Measurements from ENCODE around the gene QRICH2.
"Not testable (repeated sequence)": the region's sequence is repeated elsewhere in the genome, so short reads cannot be mapped to it uniquely, and the experiment has no call there.

QRICH2 gene

DNA sequence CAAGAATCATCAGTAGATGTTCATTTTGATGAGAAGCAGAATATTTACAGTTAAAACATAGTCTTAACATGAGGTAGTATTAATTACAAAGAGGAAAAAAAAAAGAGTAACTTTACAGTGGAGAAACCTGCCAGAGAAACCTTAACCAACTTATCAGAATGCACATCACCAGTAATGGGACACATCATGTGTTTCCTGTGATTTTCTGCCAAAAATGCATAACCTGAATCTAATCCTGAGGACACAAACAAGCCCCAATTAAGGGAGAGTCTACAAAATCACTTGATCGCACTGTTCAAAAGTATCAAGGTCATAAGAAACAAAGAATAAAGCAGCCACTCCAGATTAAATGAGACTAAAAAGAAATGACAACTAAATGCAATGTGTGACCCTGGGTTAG lies 18.2 kb upstream of the QRICH2 start:
- no peak for DNase-seq (ENCODE audit: low read depth in 2 of 2)

DNA sequence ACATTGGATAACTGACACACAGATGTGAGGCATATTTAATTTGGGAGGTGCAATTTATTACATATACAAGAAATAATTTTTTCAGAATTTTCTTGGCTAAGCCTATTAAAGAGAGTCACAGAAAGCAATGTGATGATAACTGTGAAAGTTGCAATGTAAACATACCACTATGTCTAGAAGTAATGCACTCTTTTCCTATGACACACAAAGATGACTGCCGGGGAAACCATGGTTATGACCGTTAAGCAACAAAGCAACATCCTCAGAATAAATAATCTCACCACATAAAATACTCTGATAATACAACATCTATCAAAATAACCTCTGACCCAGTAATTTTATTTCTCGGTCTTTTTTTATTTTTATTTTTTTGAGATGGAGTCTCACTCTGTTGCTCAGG lies 10.5 kb upstream of the QRICH2 start:
- DNase-seq (ENCODE audit: low read depth in 2 of 2): no peak

DNA sequence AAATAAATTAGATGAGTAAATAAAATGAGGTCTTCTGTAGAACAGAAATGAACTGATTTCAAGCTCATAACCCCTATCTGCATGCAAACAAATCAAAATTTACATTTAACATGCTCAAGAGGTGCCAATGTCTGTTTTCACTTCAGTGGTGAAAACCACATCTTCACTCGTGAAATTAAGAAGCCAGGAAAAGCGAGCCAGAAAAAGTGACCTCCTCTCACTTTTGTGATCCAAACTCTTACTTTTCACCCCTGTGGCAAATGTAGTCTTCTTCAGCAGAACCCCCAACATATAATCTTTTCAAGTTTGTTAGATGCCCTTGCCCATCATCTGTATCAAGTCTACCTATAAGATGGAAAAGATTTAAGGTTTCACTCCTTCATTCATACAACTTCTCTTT lies 9.5 kb upstream of the QRICH2 start:
- DNase-seq (ENCODE audit: low read depth in 2 of 2): no peak

DNA sequence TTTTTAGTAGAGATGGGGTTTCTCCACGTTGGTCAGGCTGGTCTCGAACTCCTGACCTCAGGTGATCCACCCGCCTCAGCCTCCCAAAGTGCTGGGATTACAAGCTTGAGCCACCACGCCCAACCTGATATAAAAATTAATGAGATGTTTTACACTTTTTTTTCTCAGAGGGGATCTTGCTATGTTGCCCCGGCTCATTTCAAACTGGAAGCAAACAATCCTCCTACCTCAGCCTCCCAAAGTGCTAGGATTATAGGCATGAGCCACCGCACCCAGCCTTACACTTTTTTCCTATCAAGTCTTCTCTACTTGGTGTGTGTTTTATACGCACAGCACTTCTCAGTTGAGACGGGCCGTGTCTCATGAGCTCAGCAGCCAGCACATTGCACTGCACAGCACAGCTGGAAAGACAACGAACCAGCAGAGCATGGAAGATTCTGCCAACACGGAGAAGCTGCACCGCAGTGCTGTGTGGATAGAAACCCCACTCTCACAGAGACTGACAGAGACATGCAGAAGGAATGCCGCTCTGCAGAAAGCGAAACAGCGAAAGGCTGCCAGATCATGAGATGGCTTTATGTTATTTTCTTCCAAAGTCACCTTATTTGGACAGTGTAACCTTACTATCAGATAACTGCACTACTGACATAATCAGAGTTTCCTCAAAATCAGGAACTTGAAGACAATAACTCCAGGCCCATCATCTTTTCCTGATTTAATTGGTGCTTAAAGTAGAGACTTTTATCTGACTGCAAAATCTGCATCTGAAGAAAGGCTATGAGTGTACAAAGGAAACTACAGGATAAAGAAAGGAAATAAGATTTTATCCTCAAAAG lies 6.5 kb upstream of the QRICH2 start:
- no peak for DNase-seq (ENCODE audit: low read depth in 2 of 2)

DNA sequence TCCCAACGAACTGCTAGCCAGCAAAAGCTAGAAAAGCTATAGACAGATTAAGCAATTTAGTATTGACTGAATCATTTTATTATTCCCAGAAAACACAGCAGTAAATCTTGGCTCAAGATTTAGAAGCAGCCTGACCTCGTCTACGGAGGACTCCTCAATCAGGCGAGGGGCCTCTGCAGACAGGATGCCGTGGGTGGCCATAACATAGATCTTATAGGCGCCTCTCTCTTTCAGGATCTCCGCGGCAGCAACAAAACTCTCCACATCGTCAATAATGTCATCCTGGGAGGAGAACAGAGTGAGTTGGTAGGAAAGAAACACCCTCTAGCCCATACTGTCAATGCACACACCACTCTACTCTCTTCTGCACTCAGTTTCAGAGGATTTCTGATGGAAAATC lies 4.7 kb upstream of the QRICH2 start:
- no peak for DNase-seq (ENCODE audit: low read depth in 2 of 2)

DNA sequence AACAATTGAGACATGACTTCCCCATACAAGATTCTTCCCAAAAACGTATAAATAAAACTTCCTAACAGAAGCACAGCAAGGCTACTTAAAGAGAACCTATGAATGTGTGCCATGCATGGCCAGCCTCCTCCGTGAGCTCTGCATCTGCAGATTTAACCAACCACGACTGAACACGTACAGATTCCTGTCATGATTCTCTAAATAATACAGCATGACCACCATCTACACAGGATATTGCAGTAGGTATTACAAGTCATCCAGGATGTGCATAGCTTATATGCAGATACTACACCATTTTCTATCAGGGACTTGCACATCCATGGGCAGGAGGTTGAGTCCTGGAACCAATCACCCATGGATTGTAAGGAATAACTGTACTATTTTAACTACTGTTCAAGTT lies 1.4 kb upstream of the QRICH2 start:
- no peak for DNase-seq (ENCODE audit: low read depth in 2 of 2)

DNA sequence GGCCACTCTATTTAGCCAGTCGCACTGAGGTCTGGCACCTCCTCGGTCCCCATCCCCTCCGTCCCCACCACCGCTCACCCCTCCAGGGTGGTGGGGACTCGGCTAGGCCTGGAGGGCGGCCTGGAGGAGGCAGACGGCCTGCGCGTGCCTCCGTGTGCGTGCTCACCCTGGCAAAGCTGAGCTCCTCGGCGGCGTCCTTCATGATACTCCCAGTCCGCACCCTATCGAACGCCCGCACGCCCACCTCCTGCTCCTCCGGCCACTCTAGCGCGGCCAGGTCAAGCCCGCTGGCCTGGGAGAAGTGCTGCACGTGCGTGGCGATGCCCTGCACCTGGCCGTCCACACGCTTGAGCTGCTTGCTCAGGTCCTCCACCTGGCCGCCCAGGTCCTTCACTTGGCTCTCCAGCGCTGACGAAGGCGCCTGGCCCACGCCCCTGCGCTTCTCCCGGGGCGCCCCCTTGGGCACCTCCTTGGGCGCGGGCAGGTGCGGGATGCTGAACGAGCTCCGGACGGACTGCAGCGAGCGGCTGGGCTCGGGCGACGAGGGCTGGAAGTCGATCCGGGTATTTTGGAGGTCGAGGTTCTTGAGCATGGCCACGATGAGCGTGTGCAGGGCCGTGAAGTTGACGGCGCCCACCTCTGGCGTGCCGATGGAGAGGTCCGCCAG lies 644 bp downstream of the QRICH2 start:
- no peak for DNase-seq (ENCODE audit: low read depth in 2 of 2)

DNA sequence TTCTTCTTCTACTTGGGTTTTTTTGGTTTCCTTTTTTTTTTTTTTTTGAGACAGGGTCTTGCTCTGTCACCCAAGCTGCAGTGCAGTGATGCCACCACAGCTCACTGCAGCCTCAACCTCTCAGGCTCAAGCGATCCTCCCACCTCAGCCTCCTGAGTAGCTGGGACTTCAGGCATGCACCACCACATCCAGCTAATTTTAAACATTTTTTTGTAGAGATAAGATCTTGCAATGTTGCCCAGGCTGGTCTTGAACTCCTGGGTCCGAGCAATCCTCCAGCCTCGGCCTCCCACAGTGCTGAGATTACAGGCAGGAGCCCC lies 3.0 kb downstream of the QRICH2 start:
- not testable (repeated sequence) for DNase-seq (ENCODE audit: low read depth in 2 of 2)

DNA sequence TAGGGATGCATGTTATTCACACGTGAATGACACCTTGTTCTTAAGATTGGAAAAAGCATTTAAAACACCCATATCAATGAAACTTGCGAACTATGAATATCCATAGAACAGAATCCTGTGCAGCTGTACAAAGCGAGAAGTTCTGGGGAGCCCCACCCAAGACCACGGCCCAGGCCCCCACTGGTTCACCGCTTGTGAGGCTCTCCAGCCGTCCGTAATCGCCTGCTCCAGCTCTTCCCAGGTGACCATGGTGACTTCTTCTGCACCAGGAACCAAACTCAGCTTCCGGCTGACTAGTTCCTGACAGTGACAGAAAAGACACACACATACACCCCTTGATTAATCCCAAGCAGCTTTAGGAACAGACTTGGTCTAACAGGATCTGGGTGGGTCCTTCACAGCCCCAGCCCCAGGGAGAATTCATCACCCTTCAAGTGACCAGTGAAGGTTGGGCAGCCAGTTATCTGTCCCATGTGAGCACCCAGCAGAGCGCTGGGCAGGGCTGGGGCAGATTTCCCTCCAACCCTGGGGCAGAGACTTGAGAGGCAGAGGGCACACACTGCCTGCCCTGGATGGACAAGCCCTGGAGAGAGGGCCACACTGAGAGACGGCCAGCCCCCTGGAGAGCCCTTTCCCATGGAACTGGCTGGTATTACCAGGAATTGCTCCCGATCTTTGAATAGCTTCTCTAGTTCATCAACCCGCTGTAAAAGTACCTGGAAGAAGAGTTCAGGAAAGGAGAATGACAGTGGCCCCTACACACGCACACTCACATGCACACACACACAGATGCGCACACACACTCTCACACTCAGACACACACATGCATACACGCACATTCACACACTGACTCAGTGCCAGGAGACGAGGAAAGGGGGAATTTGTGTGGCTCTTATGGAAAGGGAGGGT lies 3.6 kb downstream of the QRICH2 start:
- no peak for DNase-seq (ENCODE audit: low read depth in 2 of 2)

DNA sequence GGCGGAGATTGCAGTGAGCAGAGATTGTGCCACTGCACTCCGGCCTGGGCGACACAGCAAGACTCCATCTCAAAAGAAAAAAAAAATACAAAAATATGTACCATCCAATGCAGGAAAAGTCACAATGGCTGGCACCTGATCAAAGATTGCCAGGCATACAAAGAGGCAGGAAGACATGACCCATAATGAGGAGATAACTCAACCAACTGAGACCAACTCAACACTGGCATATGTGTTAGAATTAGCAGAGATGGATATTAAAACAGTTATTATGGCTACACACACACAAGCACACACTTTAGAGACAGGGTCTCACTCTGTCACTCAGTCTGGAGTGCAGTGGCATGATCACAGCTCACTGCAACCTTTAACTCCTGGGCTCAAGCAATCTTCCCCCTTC lies 10.6 kb downstream of the QRICH2 start:
- no peak for DNase-seq (ENCODE audit: low read depth in 2 of 2)

DNA sequence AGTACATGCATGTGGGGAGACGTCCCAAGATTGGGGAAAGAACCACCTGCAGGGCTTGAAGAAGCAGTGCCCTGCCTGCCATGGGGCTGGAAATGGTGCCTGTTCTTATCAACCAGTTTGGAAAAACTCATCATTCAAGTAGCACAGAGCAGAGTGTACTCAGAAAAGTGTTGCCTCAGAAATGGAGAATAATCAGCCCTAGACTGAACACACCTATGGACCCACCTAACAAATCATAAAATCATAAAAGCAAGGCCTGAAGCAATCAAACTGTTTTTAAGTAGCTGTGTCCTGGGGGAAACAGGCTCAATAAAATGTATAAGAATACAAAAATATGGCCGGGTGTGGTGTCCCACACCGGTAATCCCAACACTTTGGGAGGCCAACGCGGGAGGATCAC lies 11.2 kb downstream of the QRICH2 start:
- DNase-seq (ENCODE audit: low read depth in 2 of 2): no peak

DNA sequence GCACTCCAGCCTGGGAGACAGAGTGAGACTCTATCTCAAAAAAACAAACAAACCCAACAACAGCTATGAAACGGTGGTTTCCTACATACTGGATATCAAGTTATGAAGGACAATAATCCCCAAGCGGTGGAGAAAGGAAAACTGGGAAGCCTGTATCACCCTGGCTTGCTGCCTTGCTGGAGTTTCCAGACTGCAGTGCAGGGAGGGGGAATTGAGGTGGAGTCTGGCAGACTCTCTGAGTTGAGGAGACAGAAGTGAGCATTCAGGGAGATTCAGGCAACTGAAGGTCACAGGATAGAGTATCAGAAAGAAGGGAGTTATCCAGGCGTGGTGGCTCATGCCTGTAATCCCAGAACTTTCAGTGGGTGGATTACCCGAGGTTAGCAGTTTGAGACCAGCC lies 11.9 kb downstream of the QRICH2 start:
- DNase-seq (ENCODE audit: low read depth in 2 of 2): no peak

DNA sequence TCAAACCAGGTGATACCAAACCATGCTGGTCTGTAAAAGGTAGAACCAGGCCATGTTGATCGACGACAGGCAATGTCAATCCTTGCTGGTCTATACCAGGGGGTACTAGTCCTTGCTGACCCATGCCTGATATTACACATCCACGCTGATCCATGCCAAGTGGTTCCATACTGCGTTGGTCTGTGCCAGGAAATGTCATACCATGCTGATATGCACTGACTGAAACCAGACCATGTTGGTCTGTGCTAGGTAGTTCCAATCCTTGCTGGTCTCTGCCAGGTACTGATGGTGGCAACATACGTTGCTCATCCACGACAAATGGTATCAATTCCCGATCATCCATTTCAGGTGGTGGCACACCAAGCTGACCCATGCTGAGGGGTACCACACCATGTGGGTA lies 15.0 kb downstream of the QRICH2 start:
- DNase-seq (ENCODE audit: low read depth in 2 of 2): no peak

DNA sequence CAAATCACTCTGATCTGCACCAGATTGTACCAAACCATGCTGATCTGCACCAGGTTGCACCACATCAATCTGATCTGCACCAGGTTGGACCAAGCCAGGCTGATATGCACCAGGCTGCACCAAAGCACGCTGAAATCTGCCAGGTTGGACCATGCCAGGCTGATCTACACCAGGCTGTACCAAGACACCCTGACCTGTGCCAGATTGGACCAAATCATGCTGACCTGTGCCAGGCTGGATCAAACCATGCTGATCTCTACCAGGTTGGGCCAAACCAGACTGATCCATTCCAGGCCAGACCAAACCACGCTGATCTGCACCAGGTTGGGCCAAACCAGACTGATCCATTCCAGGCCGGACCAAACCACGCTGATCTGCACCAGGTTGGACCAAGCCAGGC lies 15.5 kb downstream of the QRICH2 start:
- DNase-seq (ENCODE audit: low read depth in 2 of 2): no peak

DNA sequence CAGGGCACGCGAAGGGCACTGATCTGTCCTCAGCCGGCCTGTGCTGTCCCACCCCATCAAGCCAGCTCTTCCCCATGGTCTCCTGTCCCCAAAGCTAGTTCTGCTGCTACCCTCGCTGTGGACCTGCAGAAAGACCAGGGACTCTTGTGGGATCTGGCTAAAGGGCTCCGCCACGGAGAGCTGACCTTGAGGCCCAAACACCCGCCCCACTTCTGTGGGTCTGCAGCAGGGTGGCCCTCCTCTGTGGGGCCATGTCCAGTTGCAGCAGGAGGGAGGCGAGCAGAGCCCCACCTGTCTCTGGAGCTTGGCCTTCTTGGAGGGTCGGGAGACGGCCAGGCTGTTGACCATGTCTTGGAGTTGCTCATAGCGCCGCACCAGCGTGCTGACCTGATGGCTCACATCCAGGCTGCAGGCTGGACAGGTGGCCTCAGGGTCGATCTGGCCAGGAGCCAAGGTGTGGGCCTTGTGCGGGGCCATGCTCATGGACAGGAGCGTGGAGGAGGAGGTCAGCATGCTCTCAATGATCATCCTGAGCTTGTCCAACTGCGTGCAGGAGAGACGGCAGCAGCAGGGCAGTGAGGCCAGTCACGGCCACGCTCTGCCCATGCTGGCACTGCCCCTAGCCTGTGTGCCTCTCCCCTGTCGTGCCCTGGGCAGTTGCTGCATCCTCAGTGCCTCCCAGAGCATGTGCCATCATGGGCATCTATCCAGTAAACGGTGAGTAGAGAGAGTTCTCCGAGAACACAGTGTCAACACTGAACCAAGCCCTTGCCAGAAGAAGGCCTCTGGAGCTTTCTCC lies 26.3 kb downstream of the QRICH2 start:
- DNase-seq (ENCODE audit: low read depth in 2 of 2): no peak

DNA sequence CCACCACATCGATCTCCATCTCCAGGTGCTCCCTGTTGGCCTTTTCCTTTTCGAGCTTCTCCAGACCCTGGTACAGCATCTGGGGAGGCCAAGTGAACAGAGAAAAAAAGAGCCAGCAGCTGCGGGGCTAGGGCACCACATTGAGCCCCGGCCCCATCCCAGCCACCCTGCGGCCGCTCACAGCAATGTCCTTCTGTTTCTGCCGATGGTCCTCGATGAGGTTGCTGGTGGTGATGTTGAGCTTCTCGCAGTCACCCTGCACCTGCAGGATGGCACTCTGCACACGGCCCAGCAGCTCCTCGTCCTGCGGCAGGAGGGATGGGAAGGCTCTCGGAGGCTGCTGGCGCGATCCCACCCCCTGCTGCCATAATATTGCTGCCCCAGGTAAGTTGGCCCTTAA lies 27.4 kb downstream of the QRICH2 start:
- DNase-seq (ENCODE audit: low read depth in 2 of 2): no peak

DNA sequence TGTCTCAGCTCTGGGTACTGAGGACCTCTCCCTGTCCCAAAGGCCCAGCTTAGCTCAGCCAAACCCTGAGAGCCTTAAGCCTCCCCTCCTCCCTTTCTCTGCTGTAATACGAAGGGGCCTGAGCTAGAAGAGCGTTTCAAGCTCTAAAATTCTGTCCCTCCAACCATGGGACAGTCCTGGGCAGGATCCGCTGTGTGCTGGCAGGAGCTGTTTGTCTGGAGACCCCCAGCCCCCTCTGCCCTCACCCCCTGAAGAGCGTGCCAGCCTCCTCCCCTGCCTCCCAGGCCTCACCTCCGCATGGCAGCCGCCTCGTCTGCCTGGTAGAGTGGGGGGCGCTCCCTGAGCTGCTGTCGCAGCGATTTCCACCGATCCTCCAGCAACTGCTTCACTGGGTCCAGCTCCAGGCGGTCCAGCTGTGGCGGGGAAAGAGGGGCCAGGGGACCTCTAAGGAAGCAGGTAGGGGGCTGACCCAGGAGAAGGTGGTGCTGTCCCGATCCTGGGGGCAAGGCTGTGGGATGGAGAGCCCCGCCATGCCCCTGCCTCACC lies 28.3 kb downstream of the QRICH2 start:
- DNase-seq (ENCODE audit: low read depth in 2 of 2): no peak

DNA sequence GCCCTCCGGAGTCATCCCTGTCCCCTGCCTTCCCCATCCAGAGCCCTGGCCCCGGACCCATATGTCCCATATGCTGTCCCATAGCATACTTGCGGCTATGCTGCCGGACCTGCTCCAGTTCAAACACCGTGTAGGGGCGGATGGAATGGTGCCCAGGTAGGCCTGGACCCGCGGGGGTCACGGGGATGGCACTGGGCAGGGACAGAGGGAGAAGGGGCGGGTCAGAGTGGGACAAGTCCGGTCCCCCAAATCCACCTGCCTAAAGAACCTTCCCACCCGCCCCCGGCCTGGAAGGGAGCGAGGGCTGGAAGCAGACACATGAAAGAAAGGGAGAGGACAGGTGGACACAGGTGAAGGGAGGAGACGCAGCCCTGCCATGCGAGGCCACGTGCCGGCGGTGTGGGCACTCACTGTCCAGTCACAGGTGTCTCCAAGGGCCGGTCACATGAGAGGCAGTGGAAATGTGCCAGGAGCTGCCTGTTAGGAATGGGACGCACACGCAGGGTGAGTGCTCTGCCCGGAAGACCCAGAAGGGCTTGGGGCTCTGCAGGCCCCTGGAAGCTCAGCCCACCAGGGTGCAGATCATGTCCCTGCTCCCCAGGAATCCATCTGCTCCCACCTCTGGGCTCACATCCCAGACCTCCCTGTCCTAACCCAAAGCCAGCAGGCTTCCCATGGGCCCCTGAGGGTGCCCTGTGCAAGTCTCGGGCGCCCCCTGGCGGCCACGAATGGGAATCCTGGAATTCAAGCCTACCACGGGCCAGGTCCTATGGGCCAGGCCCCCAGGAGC lies 28.9 kb downstream of the QRICH2 start:
- peak in 1 of 2 donors; percentile 77 for DNase-seq (ENCODE audit: low read depth in 2 of 2)

DNA sequence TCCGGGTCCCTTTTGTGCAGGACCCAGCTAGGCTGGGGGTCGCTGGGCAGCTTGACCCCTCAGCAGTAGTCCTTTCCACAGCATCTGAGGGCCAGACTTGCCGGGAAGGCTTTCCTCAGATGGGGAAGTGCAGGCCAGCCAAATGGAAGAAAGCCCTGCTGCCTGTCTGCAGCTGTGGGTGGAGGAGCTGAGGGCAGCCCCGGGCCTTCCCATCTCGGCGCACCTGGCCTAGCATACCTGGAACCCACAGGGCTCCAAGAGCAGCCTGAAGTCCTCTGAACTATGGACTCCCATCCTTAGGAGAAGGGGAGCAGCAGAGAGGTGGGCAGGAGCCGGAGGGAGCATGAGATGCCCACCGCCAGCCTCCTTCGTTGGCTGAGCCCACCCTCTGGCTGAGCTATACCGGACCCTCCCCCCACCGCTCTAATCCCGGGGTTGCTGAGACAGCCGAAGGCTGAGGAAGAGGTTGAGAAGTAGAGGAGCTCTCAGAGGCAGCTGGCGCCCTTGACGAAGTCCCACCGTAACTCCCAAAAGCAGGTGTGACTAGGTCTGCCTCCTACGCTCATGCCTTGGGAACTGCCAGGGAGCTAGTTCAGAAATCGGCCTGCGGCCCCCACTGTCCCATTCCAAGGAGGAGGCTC lies 29.7 kb downstream of the QRICH2 start:
- DNase-seq (ENCODE audit: low read depth in 2 of 2): no peak

Measured in stimulated activated CD4-positive, alpha-beta T cell treated with anti-CD3 and anti-CD28 coated beads, Interleukin-15, amount 100 ng/mL, for 48 hours (primary cell).